Measurements from ENCODE around the gene PHLDB1. TPM values are rescaled to one million over a fixed set of nuclear protein-coding genes. Genes with fewer than 3 reads are reported as not detected.

Gene PHLDB1
- total RNA-seq, 4 donors from 2014 or later, result 6.7 to 29.8 (median 21.2) TPM

GRCh38 chr11:118643995-118644345 lies 36.6 kb downstream of the PHLDB1 start:
- TF ChIP-seq CTCF (IDR thresholded peaks at IDR 0.05) (no peak), POLR2A (IDR thresholded peaks at IDR 0.05) (no peak)
- H3K27me3 ChIP-seq, result no peaks in the 10 kb centered on the region
- peaks cover 0 to 100% (median 3%) of the 10 kb centered on the region in 3 donors for H3K36me3 ChIP-seq
- H3K4me1 ChIP-seq, result peaks cover 0 to 16% (median 3%) of the 10 kb centered on the region in 3 donors
- no peak overlapping the region for H3K27ac ChIP-seq
- intact Hi-C loops (cut with DNase I), result no loop called here
- no peak overlapping the region for H3K4me3 ChIP-seq
- DNase-seq, result no peak
- H3K9me3 ChIP-seq, result no peaks in the 10 kb centered on the region
- 80% methylated on average over 1 of the region's 7 CpGs; no CpG with 5 or more reads in 1 of the 2 donors for WGBS, 2 donors

- H3K27me3 ChIP-seq, result no peaks in the 10 kb centered on the region
- no peak for TF ChIP-seq CTCF (IDR thresholded peaks at IDR 0.05)
- no peak for TF ChIP-seq POLR2A (IDR thresholded peaks at IDR 0.05)
- no peaks in the 10 kb centered on the region for H3K9me3 ChIP-seq
- H3K27ac ChIP-seq, result no peak overlapping the region
- H3K4me1 ChIP-seq, result peaks cover 0 to 16% (median 3%) of the 10 kb centered on the region in 3 donors
- 93 to 94% methylated on average over 7 to 8 of the region's 10 CpGs for WGBS, 2 donors
- DNase-seq, result no peak
- intact Hi-C loops (cut with DNase I), result no loop called here
- peaks cover 0 to 100% (median 3%) of the 10 kb centered on the region in 3 donors for H3K36me3 ChIP-seq
- no peak overlapping the region for H3K4me3 ChIP-seq
Measured at GRCh38 chr11:118644496-118644895, 37.1 kb downstream of the PHLDB1 start.

- H3K27me3 ChIP-seq, result no peaks in the 10 kb centered on the region
- WGBS, 2 donors, result 90 to 92% methylated on average over 2 to 8 of the region's 24 CpGs
Measured at GRCh38 chr11:118645066-118645715, 37.8 kb downstream of the PHLDB1 start.

GRCh38 chr11:118646393-118646792 lies 39.0 kb downstream of the PHLDB1 start:
- Histone ChIP-seq H3K4me1 (peaks cover 0 to 9% (median 3%) of the 10 kb centered on the region in 3 donors), H3K27me3 (no peaks in the 10 kb centered on the region), H3K4me3 (no peak overlapping the region), H3K36me3 (peaks cover 0 to 100% (median 18%) of the 10 kb centered on the region in 3 donors), H3K27ac (no peak overlapping the region), H3K9me3 (no peaks in the 10 kb centered on the region)
- TF ChIP-seq CTCF (IDR thresholded peaks at IDR 0.05) (no peak), POLR2A (IDR thresholded peaks at IDR 0.05) (no peak)
- intact Hi-C loops (cut with DNase I), result no loop called here
- 62 to 74% methylated on average over 3 of the region's 3 CpGs for WGBS, 2 donors
- DNase-seq, result no peak

More at GRCh38 chr11:118645066-118645715, 37.8 kb downstream of the PHLDB1 start:
- intact Hi-C loops (cut with DNase I), result no loop called here
- H3K27ac ChIP-seq, result no peak overlapping the region
- DNase-seq, result no peak
- no peaks in the 10 kb centered on the region for H3K9me3 ChIP-seq
- H3K4me3 ChIP-seq, result no peak overlapping the region
- TF ChIP-seq CTCF (IDR thresholded peaks at IDR 0.05) (no peak), POLR2A (IDR thresholded peaks at IDR 0.05) (no peak)
- H3K36me3 ChIP-seq, result peaks cover 0 to 100% (median 8%) of the 10 kb centered on the region in 3 donors
- H3K4me1 ChIP-seq, result peaks cover 0 to 16% (median 3%) of the 10 kb centered on the region in 3 donors

GRCh38 chr11:118648291-118648690 lies 40.9 kb downstream of the PHLDB1 start:
- H3K27ac ChIP-seq, result no peak overlapping the region
- intact Hi-C loops (cut with DNase I), result no loop called here
- no peaks in the 10 kb centered on the region for H3K9me3 ChIP-seq
- H3K4me1 ChIP-seq, result no peaks in the 10 kb centered on the region
- no peak overlapping the region for H3K4me3 ChIP-seq
- no peak for DNase-seq
- no peak for TF ChIP-seq POLR2A (IDR thresholded peaks at IDR 0.05)
- no peak for TF ChIP-seq CTCF (IDR thresholded peaks at IDR 0.05)
- 67 to 77% methylated on average over 1 to 4 of the region's 5 CpGs for WGBS, 2 donors
- no peaks in the 10 kb centered on the region for H3K27me3 ChIP-seq
- peaks cover 0 to 100% (median 18%) of the 10 kb centered on the region in 3 donors for H3K36me3 ChIP-seq

Measured in esophagus squamous epithelium (tissue), 5 donors.